ENCODE data around the gene CTNNA3.

The CTNNA3 gene

DNA sequence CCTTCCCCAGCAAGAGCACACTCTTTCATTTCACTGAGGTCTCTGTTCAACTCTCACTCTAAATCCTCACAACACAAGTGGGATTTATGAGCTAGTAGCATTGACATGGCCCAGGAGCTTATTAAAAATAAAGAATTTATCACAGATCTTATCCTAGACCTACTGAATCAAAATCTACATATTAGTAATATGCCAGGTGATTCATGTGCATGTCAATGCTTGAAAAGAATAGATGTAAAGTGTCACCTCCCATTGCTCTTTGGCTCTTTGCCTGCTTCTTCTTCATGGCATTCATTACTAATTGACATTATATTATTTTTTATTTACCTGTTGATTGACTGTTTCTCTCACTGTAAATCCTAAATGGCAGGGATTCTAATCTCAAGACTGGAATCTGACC, 1229.4 kb downstream of the CTNNA3 start:
- no peak overlapping the region for H3K4me3 ChIP-seq (ENCODE audit: low read length, poor library complexity, severe bottlenecking)
- no peak for TF ChIP-seq EZH2phosphoT487 (IDR thresholded peaks at IDR 0.05; ENCODE audit: borderline replicate concordance)
- TF ChIP-seq, protein P1, sequence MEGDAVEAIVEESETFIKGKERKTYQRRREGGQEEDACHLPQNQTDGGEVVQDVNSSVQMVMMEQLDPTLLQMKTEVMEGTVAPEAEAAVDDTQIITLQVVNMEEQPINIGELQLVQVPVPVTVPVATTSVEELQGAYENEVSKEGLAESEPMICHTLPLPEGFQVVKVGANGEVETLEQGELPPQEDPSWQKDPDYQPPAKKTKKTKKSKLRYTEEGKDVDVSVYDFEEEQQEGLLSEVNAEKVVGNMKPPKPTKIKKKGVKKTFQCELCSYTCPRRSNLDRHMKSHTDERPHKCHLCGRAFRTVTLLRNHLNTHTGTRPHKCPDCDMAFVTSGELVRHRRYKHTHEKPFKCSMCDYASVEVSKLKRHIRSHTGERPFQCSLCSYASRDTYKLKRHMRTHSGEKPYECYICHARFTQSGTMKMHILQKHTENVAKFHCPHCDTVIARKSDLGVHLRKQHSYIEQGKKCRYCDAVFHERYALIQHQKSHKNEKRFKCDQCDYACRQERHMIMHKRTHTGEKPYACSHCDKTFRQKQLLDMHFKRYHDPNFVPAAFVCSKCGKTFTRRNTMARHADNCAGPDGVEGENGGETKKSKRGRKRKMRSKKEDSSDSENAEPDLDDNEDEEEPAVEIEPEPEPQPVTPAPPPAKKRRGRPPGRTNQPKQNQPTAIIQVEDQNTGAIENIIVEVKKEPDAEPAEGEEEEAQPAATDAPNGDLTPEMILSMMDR (conservative IDR thresholded peaks at IDR 0.05; ENCODE audit: low read length) = no peak
- H3K9me3 ChIP-seq (ENCODE audit: insufficient read depth, low read depth, low read length) = no peaks in the 10 kb centered on the region
- no peaks in the 10 kb centered on the region for H3K4me1 ChIP-seq (ENCODE audit: insufficient read depth, low read length, poor library complexity, severe bottlenecking)
- no peaks in the 10 kb centered on the region for H4K20me1 ChIP-seq (ENCODE audit: insufficient read depth, low read length, poor library complexity, severe bottlenecking)
- H3K36me3 ChIP-seq (ENCODE audit: insufficient read depth, low read length) = no peaks in the 10 kb centered on the region
- H2AFZ ChIP-seq (ENCODE audit: low read length) = no peak overlapping the region
- no peaks in the 10 kb centered on the region for H3K27me3 ChIP-seq (ENCODE audit: insufficient read depth, low read length, poor library complexity, severe bottlenecking)
- no peaks in the 10 kb centered on the region for H3F3A ChIP-seq (ENCODE audit: low read depth)
- H3K9me2 ChIP-seq (replicated peaks; ENCODE audit: low read depth, low read length) = no peaks in the 10 kb centered on the region
- no peak overlapping the region for H3K9ac ChIP-seq (ENCODE audit: low read depth, low read length, poor library complexity, severe bottlenecking)
- no peaks in the 10 kb centered on the region for H3K79me2 ChIP-seq (ENCODE audit: insufficient read depth, low read length)
- H3K4me2 ChIP-seq (ENCODE audit: low read depth, low read length, poor library complexity, severe bottlenecking) = no peak overlapping the region

DNA sequence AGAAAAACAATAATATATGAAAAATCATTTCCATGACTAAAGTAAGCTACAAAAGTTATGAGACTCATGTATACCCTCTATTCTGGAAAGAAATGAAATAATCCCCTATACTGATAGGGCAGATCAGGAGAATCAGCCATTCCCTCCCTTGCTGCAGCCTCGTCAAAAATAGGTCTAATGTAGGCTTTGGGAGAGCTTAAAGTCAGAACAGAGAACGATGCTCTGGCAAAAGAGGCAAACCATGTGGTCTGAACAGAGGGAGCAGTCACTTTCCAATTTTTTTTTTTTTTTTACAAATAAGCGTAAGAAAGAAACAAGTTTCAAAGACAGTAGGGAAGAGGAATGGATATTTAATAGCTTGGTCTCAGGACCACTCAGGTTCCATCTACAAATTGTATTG, 1232.4 kb downstream of the CTNNA3 start:
- no peaks in the 10 kb centered on the region for H3K27me3 ChIP-seq (ENCODE audit: insufficient read depth, low read length, poor library complexity, severe bottlenecking)
- no peaks in the 10 kb centered on the region for H3F3A ChIP-seq (ENCODE audit: low read depth)
- no peaks in the 10 kb centered on the region for H3K4me1 ChIP-seq (ENCODE audit: insufficient read depth, low read length, poor library complexity, severe bottlenecking)
- H4K20me1 ChIP-seq (ENCODE audit: insufficient read depth, low read length, poor library complexity, severe bottlenecking) = no peaks in the 10 kb centered on the region
- no peaks in the 10 kb centered on the region for H3K9me3 ChIP-seq (ENCODE audit: insufficient read depth, low read depth, low read length)
- H2AFZ ChIP-seq (ENCODE audit: low read length) = no peak overlapping the region
- no peaks in the 10 kb centered on the region for H3K36me3 ChIP-seq (ENCODE audit: insufficient read depth, low read length)
- H3K79me2 ChIP-seq (ENCODE audit: insufficient read depth, low read length) = no peaks in the 10 kb centered on the region
- no peak overlapping the region for H3K4me3 ChIP-seq (ENCODE audit: low read length, poor library complexity, severe bottlenecking)
- no peak overlapping the region for H3K9ac ChIP-seq (ENCODE audit: low read depth, low read length, poor library complexity, severe bottlenecking)
- TF ChIP-seq, protein P1 (conservative IDR thresholded peaks at IDR 0.05; ENCODE audit: low read length) = no peak
- no peak for TF ChIP-seq EZH2phosphoT487 (IDR thresholded peaks at IDR 0.05; ENCODE audit: borderline replicate concordance)
- H3K9me2 ChIP-seq (replicated peaks; ENCODE audit: low read depth, low read length) = no peaks in the 10 kb centered on the region
- H3K4me2 ChIP-seq (ENCODE audit: low read depth, low read length, poor library complexity, severe bottlenecking) = no peak overlapping the region

DNA sequence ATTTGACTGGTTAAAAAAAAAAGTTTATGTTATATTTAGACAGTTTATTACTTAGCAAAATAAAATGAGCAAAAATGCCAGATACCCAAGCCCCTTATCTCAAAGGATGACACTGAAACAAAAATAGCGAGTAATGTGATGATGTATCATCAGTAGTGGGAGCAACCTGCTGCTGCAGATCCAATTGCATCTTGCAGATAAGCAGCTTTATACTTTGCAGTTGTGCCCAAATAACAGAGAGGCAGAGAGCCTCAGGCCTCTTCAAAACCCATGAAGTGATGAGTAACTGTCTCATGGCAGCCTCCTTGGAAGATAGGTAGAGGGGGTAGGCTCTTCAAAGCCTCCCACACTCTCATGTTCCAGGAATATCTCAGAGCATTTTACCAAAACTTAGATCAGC, 1238.4 kb downstream of the CTNNA3 start:
- H3K9me2 ChIP-seq (replicated peaks; ENCODE audit: low read depth, low read length) = no peaks in the 10 kb centered on the region
- no peak overlapping the region for H3K4me3 ChIP-seq (ENCODE audit: low read length, poor library complexity, severe bottlenecking)
- no peaks in the 10 kb centered on the region for H3F3A ChIP-seq (ENCODE audit: low read depth)
- no peaks in the 10 kb centered on the region for H3K36me3 ChIP-seq (ENCODE audit: insufficient read depth, low read length)
- H3K4me1 ChIP-seq (ENCODE audit: insufficient read depth, low read length, poor library complexity, severe bottlenecking) = no peaks in the 10 kb centered on the region
- no peaks in the 10 kb centered on the region for H3K9me3 ChIP-seq (ENCODE audit: insufficient read depth, low read depth, low read length)
- H3K79me2 ChIP-seq (ENCODE audit: insufficient read depth, low read length) = no peaks in the 10 kb centered on the region
- no peak overlapping the region for H2AFZ ChIP-seq (ENCODE audit: low read length)
- no peaks in the 10 kb centered on the region for H4K20me1 ChIP-seq (ENCODE audit: insufficient read depth, low read length, poor library complexity, severe bottlenecking)
- H3K27me3 ChIP-seq (ENCODE audit: insufficient read depth, low read length, poor library complexity, severe bottlenecking) = no peaks in the 10 kb centered on the region
- H3K4me2 ChIP-seq (ENCODE audit: low read depth, low read length, poor library complexity, severe bottlenecking) = no peak overlapping the region
- no peak for TF ChIP-seq EZH2phosphoT487 (IDR thresholded peaks at IDR 0.05; ENCODE audit: borderline replicate concordance)
- TF ChIP-seq, protein P1 (conservative IDR thresholded peaks at IDR 0.05; ENCODE audit: low read length) = no peak
- H3K9ac ChIP-seq (ENCODE audit: low read depth, low read length, poor library complexity, severe bottlenecking) = no peak overlapping the region
